GM23338 (cell line): ENCODE results near the gene CD2. TPM values are rescaled to one million over a fixed set of nuclear protein-coding genes. Genes with fewer than 3 reads are reported as not detected.

Experiments
- ATAC-seq: fragments of 200-7000 bp; cut with Tn5 transposase; 3 replicates; pipeline ENCODE4 v1.9.1; 2020
- DNase-seq: peaks from one replicate; pipeline ENCODE4 v3.0.0-alpha.2; 2015; ENCODE audit warnings: low spot score
- H2AFZ ChIP-seq: fragments of 200-600 bp; sonication (generic); 2 replicates; pipeline ENCODE4 v1.8.0; 2016; ENCODE audit warnings: antibody characterized with exemption, mild to moderate bottlenecking, moderate library complexity
- H3F3A ChIP-seq: fragments of 200-600 bp; sonication (generic); replicated peaks from 2 replicates; pipeline ENCODE4 v1.8.0; 2017; ENCODE audit warnings: antibody characterized with exemption, mixed run types, low read depth
- H3K27ac ChIP-seq: fragments of 200-600 bp; sonication (generic); 2 replicates; pipeline ENCODE4 v1.6.1; 2016; ENCODE audit warnings: low read depth
- H3K27me3 ChIP-seq: fragments of 200-600 bp; sonication (generic); 2 replicates; pipeline ENCODE4 v1.8.0; 2016; ENCODE audit warnings: mild to moderate bottlenecking, mixed run types, moderate library complexity; ENCODE audit not compliant: insufficient read depth
- H3K36me3 ChIP-seq: fragments of 200-600 bp; sonication (generic); 2 replicates; pipeline ENCODE4 v1.8.0; 2016; ENCODE audit warnings: mild to moderate bottlenecking; ENCODE audit not compliant: insufficient read depth
- H3K4me1 ChIP-seq: fragments of 200-600 bp; sonication (generic); 2 replicates; pipeline ENCODE4 v1.8.0; 2016; ENCODE audit warnings: mild to moderate bottlenecking, moderate library complexity; ENCODE audit not compliant: insufficient read depth
- H3K4me2 ChIP-seq: fragments of 200-600 bp; sonication (generic); 2 replicates; pipeline ENCODE4 v1.7.1; 2017; ENCODE audit warnings: mixed run types
- H3K4me3 ChIP-seq: fragments of 200-600 bp; sonication (generic); 2 replicates; pipeline ENCODE4 v1.6.1; 2016; ENCODE audit warnings: mixed run types
- H3K79me2 ChIP-seq: fragments of 200-600 bp; sonication (generic); replicated peaks from 2 replicates; pipeline ENCODE4 v1.8.0; 2017; ENCODE audit warnings: mild to moderate bottlenecking; ENCODE audit not compliant: insufficient read depth
- H3K9me2 ChIP-seq: fragments of 200-600 bp; sonication (generic); 2 replicates; pipeline ENCODE4 v1.8.0; 2017; ENCODE audit not compliant: insufficient read depth
- H4K20me1 ChIP-seq: fragments of 200-600 bp; sonication (generic); replicated peaks from 2 replicates; pipeline ENCODE4 v1.8.0; 2017; ENCODE audit warnings: mild to moderate bottlenecking; ENCODE audit not compliant: insufficient read depth
- H3K27ac Mint-ChIP-seq: 2 replicates; pipeline ENCODE4 v1.8.0; 2020; ENCODE audit warnings: inconsistent platforms, mild to moderate bottlenecking, moderate library complexity, mixed read lengths
- H3K27me3 Mint-ChIP-seq: 3 replicates; pipeline ENCODE4 v1.8.0; 2022; ENCODE audit warnings: low read depth, mild to moderate bottlenecking, moderate library complexity, mixed read lengths, inconsistent platforms; ENCODE audit not compliant: insufficient read depth, poor library complexity
- H3K36me3 Mint-ChIP-seq: 3 replicates; pipeline ENCODE4 v1.8.0; 2021; ENCODE audit warnings: low read depth, mild to moderate bottlenecking, inconsistent platforms, moderate library complexity, mixed read lengths
- H3K4me1 Mint-ChIP-seq: 3 replicates; pipeline ENCODE4 v1.8.0; 2020; ENCODE audit warnings: mild to moderate bottlenecking, inconsistent platforms, mixed read lengths
- H3K4me3 Mint-ChIP-seq: 3 replicates; pipeline ENCODE4 v1.8.0; 2021; ENCODE audit warnings: moderate library complexity, mild to moderate bottlenecking, inconsistent platforms, mixed read lengths
- H3K9me3 Mint-ChIP-seq: 3 replicates; pipeline ENCODE4 v1.8.0; 2020; ENCODE audit warnings: moderate library complexity, mild to moderate bottlenecking, inconsistent platforms, mixed read lengths
- CREB1 ChIP-seq: fragments of 250-450 bp; sonication (Bioruptor Pico); IDR thresholded peaks from 2 replicates; pipeline ENCODE4 v1.5.0; 2020; ENCODE audit warnings: low read depth, mild to moderate bottlenecking, moderate library complexity
- EZH2phosphoT487 ChIP-seq: fragments of 200-600 bp; sonication (generic); IDR thresholded peaks from one replicate; pipeline ENCODE4 v1.8.1; 2018; ENCODE audit warnings: antibody characterized with exemption; ENCODE audit not compliant: unreplicated experiment
- REST ChIP-seq: IDR thresholded peaks from one replicate; pipeline ENCODE4 v1.6.1; 2018; ENCODE audit warnings: antibody characterized with exemption; ENCODE audit not compliant: unreplicated experiment
- ZNF331 ChIP-seq: fragments of 250-450 bp; sonication (Bioruptor Pico); IDR thresholded peaks from 2 replicates; pipeline ENCODE4 v1.5.0; 2020; ENCODE audit warnings: low read depth, mild to moderate bottlenecking, moderate library complexity
- ZNF462 ChIP-seq: fragments of 250-450 bp; sonication (Bioruptor Pico); IDR thresholded peaks from 2 replicates; pipeline ENCODE4 v1.5.0; 2020; ENCODE audit warnings: mild to moderate bottlenecking, moderate library complexity
- polyA plus RNA-seq: library from polyadenylated mRNA; unstranded; fragments of >200 nt; fragmentation: Nextera tagmentation; extraction: Ambion mirVana; gene quantifications from 2 replicates; pipeline ENCODE4 v1.2.1, GENCODE V29; 2016
- total RNA-seq: library from RNA; depleted of rRNA; stranded (reverse); fragments of >200 nt; shearing (Covaris generic); gene quantifications from 2 replicates; pipeline ENCODE4 v1.2.3, GENCODE V29; 2014

Gene CD2
- total and polyA plus RNA-seq, 2 experiments from 2014 or later, result not detected

- no peak for TF ChIP-seq ZNF462 (CRISPR knock-in tag)
- no peak for TF ChIP-seq CREB1 (CRISPR knock-in tag)
- no peak for TF ChIP-seq EZH2phosphoT487
- no peak for TF ChIP-seq REST
Measured at GRCh38 chr1:116755066-116755465, 836 bp downstream of the CD2 start (continued).

GRCh38 chr1:116755681-116756080 lies 1.5 kb downstream of the CD2 start:
- Histone ChIP-seq H2AFZ (no peak overlapping the region), H3K4me1 (no peaks in the 10 kb centered on the region), H3K9me2 (no peaks in the 10 kb centered on the region), H3F3A (no peaks in the 10 kb centered on the region), H3K27ac (no peak overlapping the region), H3K4me2 (no peak overlapping the region), H4K20me1 (no peaks in the 10 kb centered on the region), H3K27me3 (no peaks in the 10 kb centered on the region), H3K79me2 (no peaks in the 10 kb centered on the region), H3K36me3 (no peaks in the 10 kb centered on the region), H3K4me3 (no peak overlapping the region)
- no peak overlapping the region for H3K4me3 Mint-ChIP-seq
- H3K27me3 Mint-ChIP-seq, result no peaks in the 10 kb centered on the region
- ATAC-seq, result no peak
- no peaks in the 10 kb centered on the region for H3K9me3 Mint-ChIP-seq
- no peaks in the 10 kb centered on the region for H3K4me1 Mint-ChIP-seq
- DNase-seq, result no peak
- H3K36me3 Mint-ChIP-seq, result no peaks in the 10 kb centered on the region
- no peak overlapping the region for H3K27ac Mint-ChIP-seq
- TF ChIP-seq REST, result no peak
- no peak for TF ChIP-seq ZNF331
